HFFc6 (cell line): ENCODE data around the gene ZBTB26. TPM values are rescaled to one million over a fixed set of nuclear protein-coding genes. Genes with fewer than 3 reads are reported as not detected.

ENCODE experiments used
- DNase-seq: peaks from one replicate; pipeline ENCODE4 v3.0.0-alpha.2; 2018
- H3K27ac Mint-ChIP-seq: 2 replicates; pipeline ENCODE4 v1.8.0; 2020; ENCODE audit warnings: mild to moderate bottlenecking, mixed read lengths
- H3K27me3 Mint-ChIP-seq: 2 replicates; pipeline ENCODE4 v1.8.0; 2021; ENCODE audit warnings: mild to moderate bottlenecking, moderate library complexity, mixed read lengths; ENCODE audit not compliant: insufficient read depth
- H3K36me3 Mint-ChIP-seq: 2 replicates; pipeline ENCODE4 v1.8.0; 2021; ENCODE audit warnings: low read depth, mixed read lengths
- H3K4me1 Mint-ChIP-seq: 2 replicates; pipeline ENCODE4 v1.8.0; 2020; ENCODE audit warnings: low read depth, mixed read lengths
- H3K4me3 Mint-ChIP-seq: 2 replicates; pipeline ENCODE4 v1.8.0; 2020; ENCODE audit warnings: mild to moderate bottlenecking, moderate library complexity, mixed read lengths
- H3K9me3 Mint-ChIP-seq: 2 replicates; pipeline ENCODE4 v1.8.0; 2020; ENCODE audit warnings: mild to moderate bottlenecking, mixed read lengths
- CTCF ChIP-seq: fragments of 200-600 bp; sonication (generic); IDR thresholded peaks from 2 replicates; pipeline ENCODE4 v1.5.0; 2021; ENCODE audit warnings: antibody characterized with exemption, mild to moderate bottlenecking
- total RNA-seq, 6 experiments: library from RNA; stranded (reverse); fragmentation: NEBNext Ultra II Directional; extraction: Animal tissue kit (Norgen Biotek cat#: 25700); gene quantifications; 2 replicates in 1 of 6; 3 replicates in 5 of 6; pipeline ENCODE4 v1.2.3, GENCODE V29; 2021

ZBTB26 gene
- total RNA-seq, 6 experiments from 2014 or later = 4.1 to 5.6 (median 4.6) TPM

GRCh38 chr9:122904823-122905710 is 26.2 kb downstream of the ZBTB26 start, which contains the start of gene RC3H2:
Gene RC3H2, minus strand, starts transcription at chr9:122905359. Its CDS starts 7,850 bp downstream, at chr9:122897509.
- Mint-ChIP-seq H3K4me3 (peak within 1 kb of the TSS; percentile 96), H3K36me3 (peaks cover 13% of the 10 kb centered on the region; the same call in 1 of the 2 replicates), H3K27ac (peak within 1 kb of the TSS; percentile 99), H3K4me1 (peaks cover 25% of the 10 kb centered on the region), H3K9me3 (no peaks in the 10 kb centered on the region), H3K27me3 (no peaks in the 10 kb centered on the region)
- TF ChIP-seq CTCF = no peak; the same call in 1 of the 2 replicates
- DNase-seq = peak; percentile 100

GRCh38 chr9:122904466-122904822 is 26.9 kb downstream of the ZBTB26 start:
- Mint-ChIP-seq H3K27me3 (no peaks in the 10 kb centered on the region), H3K27ac (peak overlapping the region; percentile 93), H3K4me1 (peaks cover 29% of the 10 kb centered on the region), H3K36me3 (peaks cover 13% of the 10 kb centered on the region; the same call in 1 of the 2 replicates), H3K4me3 (peak overlapping the region; percentile 96), H3K9me3 (no peaks in the 10 kb centered on the region)
- no peak for TF ChIP-seq CTCF
- peak; percentile 30 for DNase-seq

- Mint-ChIP-seq H3K36me3 (no peaks in the 10 kb centered on the region), H3K27ac (peak overlapping the region; percentile 58), H3K27me3 (no peaks in the 10 kb centered on the region), H3K4me1 (peaks cover 42% of the 10 kb centered on the region), H3K9me3 (no peaks in the 10 kb centered on the region), H3K4me3 (peak overlapping the region; percentile 55)
- no peak for DNase-seq
- no peak for TF ChIP-seq CTCF
These were observed 30.5 kb downstream of the ZBTB26 start for GRCh38 chr9:122900791-122901190.

GRCh38 chr9:122897969-122898368 is 33.3 kb downstream of the ZBTB26 start:
- H3K4me1 Mint-ChIP-seq = peaks cover 28% of the 10 kb centered on the region
- no peak overlapping the region for H3K4me3 Mint-ChIP-seq
- H3K27me3 Mint-ChIP-seq = no peaks in the 10 kb centered on the region
- H3K9me3 Mint-ChIP-seq = no peaks in the 10 kb centered on the region
- H3K36me3 Mint-ChIP-seq = no peaks in the 10 kb centered on the region
- DNase-seq = no peak
- no peak for TF ChIP-seq CTCF
- H3K27ac Mint-ChIP-seq = peak overlapping the region; percentile 14

GRCh38 chr9:122888480-122888879 is 42.8 kb downstream of the ZBTB26 start:
- TF ChIP-seq CTCF = no peak
- H3K4me1 Mint-ChIP-seq = no peaks in the 10 kb centered on the region
- H3K36me3 Mint-ChIP-seq = peaks cover 9% of the 10 kb centered on the region; the same call in 1 of the 2 replicates
- no peak for DNase-seq
- H3K4me3 Mint-ChIP-seq = no peak overlapping the region
- H3K27ac Mint-ChIP-seq = no peak overlapping the region
- no peaks in the 10 kb centered on the region for H3K9me3 Mint-ChIP-seq
- no peaks in the 10 kb centered on the region; the same call in 1 of the 2 replicates for H3K27me3 Mint-ChIP-seq
